Fibroblast of lung (primary cell): ENCODE results near the gene COLEC11. TPM values are rescaled to one million over a fixed set of nuclear protein-coding genes. Genes with fewer than 3 reads are reported as not detected.

Experiments used
- DNase-seq, 2 donors: peaks; one replicate each; pipeline versions ENCODE4 v3.0.0 to v3.0.0-alpha.2; 2010; ENCODE audit warnings: low read depth in 2 of 2
- H2AFZ ChIP-seq: 2 replicates; pipeline ENCODE4 v1.5.1; 2012; ENCODE audit warnings: low read length, control low read depth, inconsistent platforms
- H3K27ac ChIP-seq: 2 replicates; pipeline ENCODE4 v1.5.1; 2011; ENCODE audit warnings: low read length, control low read depth; ENCODE audit not compliant: insufficient read depth
- H3K27me3 ChIP-seq: 2 replicates; pipeline ENCODE4 v1.5.1; 2011; ENCODE audit warnings: mild to moderate bottlenecking, low read length; ENCODE audit not compliant: control insufficient read depth, insufficient read depth
- H3K36me3 ChIP-seq: 2 replicates; pipeline ENCODE4 v1.5.1; 2011; ENCODE audit warnings: low read length; ENCODE audit not compliant: control insufficient read depth, insufficient read depth
- H3K4me1 ChIP-seq: 2 replicates; pipeline ENCODE4 v1.5.1; 2011; ENCODE audit warnings: low read length; ENCODE audit not compliant: control insufficient read depth, insufficient read depth; ENCODE audit errors: extremely low read depth
- H3K4me2 ChIP-seq: 2 replicates; pipeline ENCODE4 v1.5.1; 2011; ENCODE audit warnings: low read length, control low read depth; ENCODE audit not compliant: insufficient read depth; ENCODE audit errors: extremely low read depth
- H3K4me3 ChIP-seq, 4 experiments: fragments of 200-600 bp in 1 of 4; sonication (generic) in 1 of 4; replicated peaks in 1 of 4; 2 replicates each; pipeline ENCODE4 v1.5.1; 2011 to 2016; ENCODE audit warnings: low read length in 4 of 4, low read depth in 3 of 4, mild to moderate bottlenecking in 3 of 4, control low read depth in 2 of 4, inconsistent platforms in 1 of 4, mixed read lengths in 1 of 4; ENCODE audit not compliant: insufficient read depth in 1 of 4; ENCODE audit errors: control extremely low read depth in 1 of 4
- H3K79me2 ChIP-seq: 2 replicates; pipeline ENCODE4 v1.5.1; 2012; ENCODE audit warnings: mild to moderate bottlenecking, low read length, inconsistent platforms; ENCODE audit not compliant: control insufficient read depth, insufficient read depth
- H3K9ac ChIP-seq: 2 replicates; pipeline ENCODE4 v1.5.1; 2011; ENCODE audit warnings: mild to moderate bottlenecking, low read length, control low read depth; ENCODE audit not compliant: insufficient read depth
- H3K9me3 ChIP-seq: 2 replicates; pipeline ENCODE4 v1.5.1; 2012; ENCODE audit warnings: low read depth, low read length; ENCODE audit not compliant: control insufficient read depth, insufficient read depth
- H4K20me1 ChIP-seq: 2 replicates; pipeline ENCODE4 v1.5.1; 2011; ENCODE audit warnings: low read length; ENCODE audit not compliant: control insufficient read depth, insufficient read depth; ENCODE audit errors: extremely low read depth
- EZH2 ChIP-seq: IDR thresholded peaks from 2 replicates; pipeline ENCODE4 v1.5.1; 2012; ENCODE audit warnings: low read length, control low read depth, mild to moderate bottlenecking; ENCODE audit errors: missing control alignments
- polyA plus RNA-seq, 2 donors: library from polyadenylated mRNA; depleted of rRNA in 1 of 2; stranded (reverse) in 1 of 2; unstranded in 1 of 2; fragments of >200 nt; gene quantifications; 2 replicates each; pipeline ENCODE4 v1.2.1, GENCODE V29; 2011 to 2012; ENCODE audit warnings: missing spikeins in 1 of 2
- total RNA-seq: library from RNA; depleted of rRNA; stranded (reverse); fragments of >200 nt; gene quantifications from 2 replicates; pipeline ENCODE4 v1.2.1, GENCODE V29; 2014
- TF ChIP-seq, protein P1 (sequence below), 2 donors: IDR thresholded peaks in 1 of 2; conservative IDR thresholded peaks in 1 of 2; 1 replicate in 1 of 2; 2 replicates in 1 of 2; pipeline ENCODE4 v1.5.1; 2011 to 2012; ENCODE audit warnings: low read length in 2 of 2, control low read depth in 1 of 2, inconsistent platforms in 1 of 2, low read depth in 1 of 2, mild to moderate bottlenecking in 1 of 2

COLEC11 gene
- total and polyA plus RNA-seq, 2 donors (not counting 1 experiment from before 2014, with no cell fraction given): 0.30 to 0.83 TPM

DNA sequence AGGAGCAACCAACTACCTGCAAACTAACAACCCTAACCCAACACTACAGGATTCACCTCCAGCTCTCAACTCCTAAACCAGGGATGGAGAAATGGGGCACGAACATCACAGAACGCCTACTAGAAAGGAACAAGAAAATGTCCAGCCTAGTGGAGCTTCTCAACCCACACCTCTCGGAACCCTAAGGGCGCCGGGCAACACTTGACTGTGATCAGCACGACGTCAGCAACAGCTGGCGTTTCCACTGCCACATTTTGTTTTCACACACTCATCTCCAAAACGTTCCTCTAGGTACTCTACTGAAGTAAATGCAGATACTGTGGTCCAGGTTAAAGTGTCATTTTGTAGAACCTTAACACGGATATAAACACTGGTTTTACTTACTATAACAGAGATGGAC is 41.0 kb upstream of the COLEC11 start:
- TF ChIP-seq, protein P1, sequence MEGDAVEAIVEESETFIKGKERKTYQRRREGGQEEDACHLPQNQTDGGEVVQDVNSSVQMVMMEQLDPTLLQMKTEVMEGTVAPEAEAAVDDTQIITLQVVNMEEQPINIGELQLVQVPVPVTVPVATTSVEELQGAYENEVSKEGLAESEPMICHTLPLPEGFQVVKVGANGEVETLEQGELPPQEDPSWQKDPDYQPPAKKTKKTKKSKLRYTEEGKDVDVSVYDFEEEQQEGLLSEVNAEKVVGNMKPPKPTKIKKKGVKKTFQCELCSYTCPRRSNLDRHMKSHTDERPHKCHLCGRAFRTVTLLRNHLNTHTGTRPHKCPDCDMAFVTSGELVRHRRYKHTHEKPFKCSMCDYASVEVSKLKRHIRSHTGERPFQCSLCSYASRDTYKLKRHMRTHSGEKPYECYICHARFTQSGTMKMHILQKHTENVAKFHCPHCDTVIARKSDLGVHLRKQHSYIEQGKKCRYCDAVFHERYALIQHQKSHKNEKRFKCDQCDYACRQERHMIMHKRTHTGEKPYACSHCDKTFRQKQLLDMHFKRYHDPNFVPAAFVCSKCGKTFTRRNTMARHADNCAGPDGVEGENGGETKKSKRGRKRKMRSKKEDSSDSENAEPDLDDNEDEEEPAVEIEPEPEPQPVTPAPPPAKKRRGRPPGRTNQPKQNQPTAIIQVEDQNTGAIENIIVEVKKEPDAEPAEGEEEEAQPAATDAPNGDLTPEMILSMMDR (conservative IDR thresholded peaks at IDR 0.05 in 1 of 2, IDR thresholded peaks at IDR 0.05 in 1 of 2; ENCODE audit: low read depth in 1 of 2, low read length in 2 of 2): no peak
- TF ChIP-seq EZH2: no peak
- Histone ChIP-seq H3K79me2 (peaks cover 26% of the 10 kb centered on the region), H4K20me1 (no peaks in the 10 kb centered on the region), H3K27me3 (no peaks in the 10 kb centered on the region), H3K9me3 (no peaks in the 10 kb centered on the region), H3K4me3 (no peak overlapping the region), H2AFZ (no peak overlapping the region), H3K4me1 (no peaks in the 10 kb centered on the region), H3K27ac (no peak overlapping the region), H3K9ac (no peak overlapping the region), H3K4me2 (no peak overlapping the region), H3K36me3 (peaks cover 16% of the 10 kb centered on the region)
- DNase-seq: no peak

DNA sequence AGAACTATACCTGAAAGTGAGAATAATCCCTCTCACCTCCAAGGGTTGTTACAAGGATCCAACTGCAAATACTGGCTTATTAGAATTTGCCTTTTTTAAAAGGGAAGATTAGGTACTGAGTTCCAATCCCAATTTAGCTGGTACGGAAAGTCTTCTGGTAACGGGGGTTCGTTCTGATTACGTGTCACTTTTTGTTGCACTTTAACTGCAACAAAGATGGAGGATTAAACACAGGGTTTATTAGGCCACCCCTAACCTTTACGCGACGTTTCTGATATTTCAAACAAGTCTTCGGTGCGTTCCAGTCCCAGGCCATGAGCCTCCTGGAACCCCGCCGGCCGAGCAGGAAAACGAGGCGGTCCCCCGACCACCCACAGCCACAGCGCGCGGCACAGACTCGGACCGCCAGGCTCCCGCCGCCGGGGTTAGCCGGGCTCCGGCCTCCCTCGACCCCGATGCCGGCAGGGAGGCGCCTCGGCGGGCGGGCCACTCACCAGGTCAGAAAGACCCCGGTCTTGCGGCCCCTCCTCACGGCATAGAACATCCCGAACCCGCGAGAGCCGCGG is 37.2 kb upstream of the COLEC11 start:
- Histone ChIP-seq H3K36me3 (peaks cover 6% of the 10 kb centered on the region), H3K4me2 (peak overlapping the region; percentile 95), H3K27ac (peak overlapping the region; percentile 91), H3K9me3 (no peaks in the 10 kb centered on the region), H3K9ac (peak overlapping the region; percentile 95), H4K20me1 (no peaks in the 10 kb centered on the region), H3K4me1 (no peaks in the 10 kb centered on the region), H3K27me3 (no peaks in the 10 kb centered on the region), H3K4me3 (peak overlapping the region; percentile 61 to 98 (median 83)), H3K79me2 (peaks cover 26% of the 10 kb centered on the region), H2AFZ (no peak overlapping the region)
- TF ChIP-seq, protein P1 (conservative IDR thresholded peaks at IDR 0.05 in 1 of 2, IDR thresholded peaks at IDR 0.05 in 1 of 2; ENCODE audit: low read depth in 1 of 2, low read length in 2 of 2): no peak
- TF ChIP-seq EZH2: no peak
- DNase-seq: no peak

DNA sequence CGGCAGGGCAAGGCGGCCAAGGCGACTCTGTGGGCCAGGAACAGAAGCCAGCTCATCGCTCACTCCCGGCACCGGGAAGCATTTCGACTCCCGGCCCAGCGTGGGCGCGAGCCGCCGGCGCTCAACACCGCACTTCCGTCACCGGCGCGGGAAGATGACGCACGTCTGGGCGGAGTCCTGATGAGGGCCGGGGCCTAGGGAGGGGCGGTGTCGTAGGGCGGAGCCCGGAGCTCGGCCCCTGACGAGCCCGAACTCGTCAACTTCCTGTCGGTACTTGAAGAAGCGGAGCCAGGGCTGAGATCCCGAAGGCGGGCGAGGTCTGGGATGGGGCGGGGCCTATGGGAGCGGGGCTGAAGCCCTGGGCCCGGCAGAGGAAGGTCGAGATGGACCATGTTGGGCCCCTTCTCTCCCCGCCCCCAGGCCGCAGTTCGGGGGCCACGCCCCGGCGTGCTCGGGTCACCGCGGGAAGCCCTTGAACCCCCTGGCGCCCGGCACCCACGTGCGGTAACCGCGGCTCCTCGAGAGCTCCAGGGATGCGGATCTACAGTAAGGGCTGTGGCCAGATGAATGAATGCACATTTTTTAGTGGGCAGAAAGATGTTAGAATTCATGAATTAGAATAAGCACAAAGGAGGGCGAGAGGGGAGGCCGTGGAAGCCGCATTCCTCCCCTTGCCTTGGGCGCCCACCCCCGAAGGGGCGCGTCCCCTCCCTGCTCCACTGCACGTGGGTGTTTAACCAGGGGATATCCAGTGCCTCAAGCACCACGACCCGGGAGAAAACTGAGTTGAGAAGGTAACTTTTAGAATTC is 36.5 kb upstream of the COLEC11 start, which contains the start of gene RNASEH1:
Gene RNASEH1, minus strand, starts transcription at position 129 of the 810 bp plus-strand sequence. Its CDS starts 73 bp downstream, at position 56.
- peak; percentile 99 for DNase-seq
- no peaks in the 10 kb centered on the region for H4K20me1 ChIP-seq
- peaks cover 26% of the 10 kb centered on the region for H3K79me2 ChIP-seq

More for the DNA sequence above, 36.5 kb upstream of the COLEC11 start, which contains the start of gene RNASEH1:
- Histone ChIP-seq H3K27me3 (no peaks in the 10 kb centered on the region), H3K4me3 (peak within 1 kb of the TSS; percentile 61 to 98 (median 83)), H3K9me3 (no peaks in the 10 kb centered on the region), H3K27ac (peak within 1 kb of the TSS; percentile 91), H3K4me1 (no peaks in the 10 kb centered on the region), H3K9ac (peak within 1 kb of the TSS; percentile 95), H2AFZ (peak within 1 kb of the TSS; percentile 41), H3K4me2 (peak within 1 kb of the TSS; percentile 95), H3K36me3 (peaks cover 6% of the 10 kb centered on the region)
- TF ChIP-seq, protein P1 (conservative IDR thresholded peaks at IDR 0.05 in 1 of 2, IDR thresholded peaks at IDR 0.05 in 1 of 2; ENCODE audit: low read depth in 1 of 2, low read length in 2 of 2): no peak
